VCaP (cell line): ENCODE data around the gene CSPG5.

Experiments
- H3K27ac ChIP-seq: fragments of 450-650 bp; 2 replicates; pipeline ENCODE4 v1.5.1; 2017
- CTCF ChIP-seq: fragments of 450-650 bp; conservative IDR thresholded peaks from 2 replicates; pipeline ENCODE4 v1.5.1; 2017; ENCODE audit warnings: mild to moderate bottlenecking, moderate library complexity

The CSPG5 gene

GRCh38 chr3:47522082-47522987 lies 56.3 kb downstream of the CSPG5 start:
- peak overlapping the region; percentile 22; the same call in 1 of the 2 replicates for H3K27ac ChIP-seq

GRCh38 chr3:47520756-47521155 lies 57.9 kb downstream of the CSPG5 start:
- H3K27ac ChIP-seq = no peak overlapping the region
- no peak for TF ChIP-seq CTCF

More at GRCh38 chr3:47522082-47522987, 56.3 kb downstream of the CSPG5 start:
- TF ChIP-seq CTCF = peak; percentile 84

GRCh38 chr3:47517937-47518336 lies 60.7 kb downstream of the CSPG5 start:
- no peak overlapping the region for H3K27ac ChIP-seq
- TF ChIP-seq CTCF = no peak

DNA sequence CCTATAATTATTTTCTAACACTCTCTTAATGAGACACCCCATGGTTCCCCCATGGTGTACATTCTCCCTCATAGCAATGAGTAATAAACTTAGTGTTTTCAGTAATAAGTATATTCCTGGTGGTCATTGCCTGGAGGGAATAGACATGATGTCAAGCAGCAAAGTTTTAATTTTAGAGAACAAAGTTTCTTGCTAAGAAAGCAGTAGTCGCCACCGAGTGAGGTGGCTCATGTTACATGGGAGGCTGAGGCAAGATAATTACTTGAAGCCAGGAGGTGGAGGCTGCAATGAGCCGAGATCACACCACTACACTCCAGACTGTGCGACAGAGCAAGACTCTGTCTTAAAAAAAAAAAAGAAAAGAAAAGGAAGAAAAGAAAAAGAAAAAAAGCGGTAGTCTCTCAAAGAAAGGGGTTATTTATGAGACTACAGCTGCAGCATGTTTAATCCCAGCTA lies 62.8 kb downstream of the CSPG5 start:
- no peak overlapping the region for H3K27ac ChIP-seq
- TF ChIP-seq CTCF = no peak

- TF ChIP-seq CTCF = no peak
- H3K27ac ChIP-seq = peak overlapping the region; percentile 98
These were observed 63.6 kb downstream of the CSPG5 start for GRCh38 chr3:47515100-47515499.

DNA sequence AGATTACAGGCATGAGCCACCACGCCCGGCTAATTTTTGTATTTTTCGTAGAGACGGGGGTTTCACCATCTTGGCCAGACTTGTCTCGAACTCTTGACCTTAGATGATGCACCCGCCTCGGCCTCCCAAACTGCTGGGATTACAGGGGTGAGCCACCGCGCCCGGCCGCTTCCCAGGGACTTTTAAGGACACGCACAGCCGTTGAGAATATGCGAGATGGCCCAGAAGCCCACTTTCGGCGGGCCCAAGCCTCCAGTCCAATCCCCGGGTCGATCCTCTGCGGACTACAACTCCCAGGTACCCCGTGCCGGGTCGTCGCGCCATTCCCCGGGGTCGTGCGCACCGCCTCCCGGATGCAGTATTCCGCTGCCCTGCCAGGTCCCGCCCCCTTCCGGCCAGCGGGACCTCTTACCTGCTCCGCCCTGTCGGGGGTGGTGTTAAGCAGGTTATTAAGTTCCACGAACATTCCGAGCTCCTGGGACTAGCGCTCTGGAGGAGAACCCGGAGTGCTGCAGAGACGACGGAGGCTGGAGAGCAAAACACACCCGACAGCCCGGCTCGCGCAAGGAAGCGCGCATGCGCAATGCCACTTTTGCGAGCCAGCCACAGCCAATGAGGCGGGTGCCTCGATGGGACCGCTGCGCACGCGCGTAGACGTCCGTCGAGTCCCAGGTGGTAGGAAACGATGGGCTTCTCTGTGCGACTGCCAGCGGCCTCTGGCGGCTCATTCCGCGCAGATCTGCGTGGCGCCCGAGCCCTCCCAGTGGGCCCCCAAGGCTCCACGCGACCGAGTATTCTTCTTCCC lies 65.3 kb downstream of the CSPG5 start, which contains the start of gene ELP6:
ELP6 (minus strand) TSS at position 588 of the 805 bp plus-strand sequence; CDS start at position 466, 122 bp downstream.
- H3K27ac ChIP-seq = peak within 1 kb of the TSS; percentile 98
- TF ChIP-seq CTCF = peak; percentile 70

GRCh38 chr3:47512416-47513124 lies 66.1 kb downstream of the CSPG5 start:
- peak overlapping the region; percentile 98 for H3K27ac ChIP-seq
- no peak for TF ChIP-seq CTCF
